ENCODE results near the gene SNHG17.

DNA sequence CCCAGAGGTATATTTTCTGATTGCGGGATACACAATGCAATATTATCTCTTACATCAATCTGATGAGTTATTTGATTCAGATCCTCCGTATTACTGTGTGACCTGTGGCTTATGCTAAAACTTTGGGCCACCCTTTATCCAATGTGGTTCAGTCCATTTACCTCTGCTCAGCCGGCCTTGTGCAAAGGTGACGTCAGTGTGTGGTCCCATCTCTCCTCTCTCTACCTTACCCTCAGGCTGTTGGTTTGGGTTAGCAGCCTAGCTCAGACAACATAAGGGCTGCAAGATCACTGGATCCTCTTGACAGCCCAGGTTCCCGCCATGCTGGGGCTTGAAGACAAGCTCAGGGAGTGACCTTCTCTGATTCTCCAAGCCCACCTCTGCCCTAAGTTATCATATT lies 33.0 kb downstream of the SNHG17 start:
- TF ChIP-seq, protein P1, sequence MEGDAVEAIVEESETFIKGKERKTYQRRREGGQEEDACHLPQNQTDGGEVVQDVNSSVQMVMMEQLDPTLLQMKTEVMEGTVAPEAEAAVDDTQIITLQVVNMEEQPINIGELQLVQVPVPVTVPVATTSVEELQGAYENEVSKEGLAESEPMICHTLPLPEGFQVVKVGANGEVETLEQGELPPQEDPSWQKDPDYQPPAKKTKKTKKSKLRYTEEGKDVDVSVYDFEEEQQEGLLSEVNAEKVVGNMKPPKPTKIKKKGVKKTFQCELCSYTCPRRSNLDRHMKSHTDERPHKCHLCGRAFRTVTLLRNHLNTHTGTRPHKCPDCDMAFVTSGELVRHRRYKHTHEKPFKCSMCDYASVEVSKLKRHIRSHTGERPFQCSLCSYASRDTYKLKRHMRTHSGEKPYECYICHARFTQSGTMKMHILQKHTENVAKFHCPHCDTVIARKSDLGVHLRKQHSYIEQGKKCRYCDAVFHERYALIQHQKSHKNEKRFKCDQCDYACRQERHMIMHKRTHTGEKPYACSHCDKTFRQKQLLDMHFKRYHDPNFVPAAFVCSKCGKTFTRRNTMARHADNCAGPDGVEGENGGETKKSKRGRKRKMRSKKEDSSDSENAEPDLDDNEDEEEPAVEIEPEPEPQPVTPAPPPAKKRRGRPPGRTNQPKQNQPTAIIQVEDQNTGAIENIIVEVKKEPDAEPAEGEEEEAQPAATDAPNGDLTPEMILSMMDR (IDR thresholded peaks at IDR 0.05), result no peak
- no peak for TF ChIP-seq POLR2A (IDR thresholded peaks at IDR 0.05)

Data from thyroid gland (tissue), 4 donors.